ENCODE measurements around the gene PTPN3. TPM values are rescaled to one million over a fixed set of nuclear protein-coding genes. Genes with fewer than 3 reads are reported as not detected.

The PTPN3 gene
- total and polyA plus RNA-seq, 9 of the 15 experiments (the other 6 are each of a cell fraction or from before 2014, with no cell fraction given): 0.02 TPM; not detected in 8

DNA sequence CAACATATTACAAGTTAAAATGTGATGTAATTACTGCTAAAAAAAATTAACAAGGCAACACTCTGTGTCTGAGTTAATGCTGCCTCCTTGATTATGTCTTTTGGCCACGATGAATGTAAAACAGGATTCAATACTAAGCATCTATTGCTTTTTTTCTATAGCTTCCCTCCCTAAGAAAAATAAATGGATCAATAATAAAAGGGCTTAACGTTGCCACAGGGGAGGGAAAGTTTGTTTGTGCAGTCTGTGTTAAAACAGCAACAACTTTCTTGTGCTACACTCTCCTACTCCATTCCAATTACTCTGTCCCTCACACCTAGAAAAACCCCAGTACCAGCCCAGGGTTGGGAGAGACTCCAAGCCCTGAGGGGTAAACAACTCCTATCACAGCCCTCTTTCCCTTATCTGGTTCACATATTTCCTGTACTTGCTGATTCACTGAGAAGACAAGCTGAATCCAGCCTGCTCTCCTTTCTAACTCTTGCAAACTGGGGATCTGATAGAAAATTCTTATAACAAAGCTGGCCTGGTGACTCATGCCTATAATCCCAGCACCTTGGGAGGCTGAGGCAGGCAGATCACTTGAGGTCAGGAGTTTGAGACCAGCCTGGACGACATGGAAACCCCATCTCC lies 44.8 kb downstream of the PTPN3 start:
- in situ Hi-C loops (cut with MboI): no loop called here
- Histone ChIP-seq H3K9me3 (replicated peaks; ENCODE audit: control insufficient read depth, insufficient read depth, low read depth, low read length) (no peaks in the 10 kb centered on the region), H3K79me2 (ENCODE audit: control insufficient read depth, insufficient read depth, low read length) (no peaks in the 10 kb centered on the region), H4K20me1 (replicated peaks; ENCODE audit: control insufficient read depth, insufficient read depth, low read length) (no peaks in the 10 kb centered on the region), H3K27ac (ENCODE audit: extremely low read depth, low read depth, low read length) (no peak overlapping the region), H2AFZ (ENCODE audit: low read depth, low read length) (no peak overlapping the region), H3K36me3 (ENCODE audit: control insufficient read depth, insufficient read depth, low read length) (no peaks in the 10 kb centered on the region), H3K9me1 (ENCODE audit: control insufficient read depth, insufficient read depth, low read length) (no peaks in the 10 kb centered on the region), H3K9ac (ENCODE audit: insufficient read depth in 1 of 2, low read depth in 2 of 2, low read length in 2 of 2) (no peak overlapping the region), H3K4me2 (ENCODE audit: insufficient read depth, low read length) (no peak overlapping the region), H3K4me1 (replicated peaks in 1 of 2; ENCODE audit: control insufficient read depth in 2 of 2, insufficient read depth in 2 of 2, low read length in 2 of 2) (no peaks in the 10 kb centered on the region), H3K27me3 (ENCODE audit: control insufficient read depth in 2 of 2, insufficient read depth in 2 of 2, low read length in 2 of 2) (peaks cover 10 to 40% of the 10 kb centered on the region in 2 experiments; a peak in 3 of 5 replicates), H3K4me3 (no peak overlapping the region)
- ChIA-PET CTCF (ENCODE audit: low intra/inter-chr PET ratio) (interaction anchor here (0.6 kb wide), 1 partner anchor 210 kb away, joined by 3 read pairs; no protein-coding TSS in a partner anchor), POLR2A (interaction anchor here (1.3 kb wide), 1 partner anchor 34 kb away, joined by 4 read pairs; no protein-coding TSS in a partner anchor)
- DNase-seq (ENCODE audit: extremely low read depth in 1 of 4, low spot score in 3 of 4) (no peak), FAIRE-seq (no peak), ATAC-seq (no peak)
- 2% methylated on average over 3 of the region's 3 CpGs for WGBS (ENCODE audit: insufficient coverage, low coverage, missing lambda C conversion rate)
- BruUV-seq (replicated peaks): no TSS peak
- intact Hi-C loops (cut with micrococcal nuclease): no loop called here
- no peak for TF ChIP-seq TCFL5 (CRISPR knock-in tag; conservative IDR thresholded peaks at IDR 0.05)
- TF ChIP-seq DIDO1 (tag; IDR thresholded peaks at IDR 0.05; ENCODE audit: low read depth): no peak
- TF ChIP-seq NRF1 (conservative IDR thresholded peaks at IDR 0.05 in 1 of 2, IDR thresholded peaks at IDR 0.05 in 1 of 2): no peak
- TF ChIP-seq ATF3 (IDR thresholded peaks at IDR 0.05): peak; percentile 44
- TF ChIP-seq ATF3 (CRISPR knock-in tag; conservative IDR thresholded peaks at IDR 0.05): no peak
- 0 out of 2 replicates have a peak, but pooled peaks have one; percentile 12 for TF ChIP-seq JUND (IDR thresholded peaks at IDR 0.05; ENCODE audit: borderline replicate concordance, low read depth, low read length)
- TF ChIP-seq JUND (tag; IDR thresholded peaks at IDR 0.05; ENCODE audit: borderline replicate concordance, low read depth, low read length): 0 out of 3 replicates have a peak, but pooled peaks have one; percentile 33
- TF ChIP-seq XRCC3 (IDR thresholded peaks at IDR 0.05): no peak
- TF ChIP-seq DMBX1 (CRISPR knock-in tag; IDR thresholded peaks at IDR 0.05; ENCODE audit: borderline replicate concordance): no peak
- TF ChIP-seq MTA2 (IDR thresholded peaks at IDR 0.05; ENCODE audit: low read depth): no peak
- no peak for TF ChIP-seq ATF7 (IDR thresholded peaks at IDR 0.05)
- peak; percentile 73 for TF ChIP-seq FOSL1 (tag; conservative IDR thresholded peaks at IDR 0.05)
- TF ChIP-seq HINFP (tag; conservative IDR thresholded peaks at IDR 0.05; ENCODE audit: low read depth): no peak
- TF ChIP-seq KDM5B (IDR thresholded peaks at IDR 0.05; ENCODE audit: insufficient replicate concordance, low read depth, low read length): no peak
- TF ChIP-seq NUFIP1 (IDR thresholded peaks at IDR 0.05; ENCODE audit: partially characterized antibody): no peak
- TF ChIP-seq NFATC3 (IDR thresholded peaks at IDR 0.05): no peak
- no peak for TF ChIP-seq RBM39 (optimal IDR thresholded peaks at IDR 0.05; ENCODE audit: low read depth, low read length)
- no peak for TF ChIP-seq PHF20 (IDR thresholded peaks at IDR 0.05; ENCODE audit: partially characterized antibody)
- TF ChIP-seq JUNB (CRISPR knock-in tag; conservative IDR thresholded peaks at IDR 0.05): no peak
